DMS153 treated with DMSO at 0.1 percent for 48 hours (cell line): Measurements from ENCODE around the gene SCMH1.
A peak's percentile ranks its signal among the peaks of the same experiment; 100 is the strongest.
"Not testable (repeated sequence)": the region's sequence is repeated elsewhere in the genome, so short reads cannot be mapped to it uniquely, and the experiment has no call there.

Source experiments
- DNase-seq: peaks from one replicate; lab custom pipeline; 2025; ENCODE audit not compliant: unreplicated experiment; lab: John Stamatoyannopoulos, UW

Gene SCMH1

DNA sequence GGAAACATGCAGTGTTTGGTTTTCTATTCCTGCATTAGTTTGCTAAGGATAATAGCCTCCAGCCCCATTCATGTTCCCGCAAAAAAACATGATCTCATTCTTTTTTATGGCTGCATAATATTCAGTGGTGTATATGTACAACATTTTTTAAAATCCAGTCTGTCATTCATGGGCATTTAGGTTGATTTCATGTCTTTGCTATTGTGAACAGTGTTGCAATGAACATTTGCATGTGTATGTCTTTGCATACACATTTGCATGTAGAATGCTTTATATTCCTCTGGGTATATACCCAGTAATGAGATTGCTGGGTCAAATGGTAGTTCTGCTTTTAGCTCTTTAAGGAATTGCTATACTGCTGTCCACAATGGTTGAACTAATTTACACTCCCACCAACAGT lies 9.0 kb upstream of the SCMH1 start:
- DNase-seq: not testable (repeated sequence)

- no peak for DNase-seq
These were observed 7.2 kb upstream of the SCMH1 start for GRCh38 chr1:41249319-41249718.

- DNase-seq: no peak
These were observed 4.5 kb upstream of the SCMH1 start for GRCh38 chr1:41246568-41246967.

DNA sequence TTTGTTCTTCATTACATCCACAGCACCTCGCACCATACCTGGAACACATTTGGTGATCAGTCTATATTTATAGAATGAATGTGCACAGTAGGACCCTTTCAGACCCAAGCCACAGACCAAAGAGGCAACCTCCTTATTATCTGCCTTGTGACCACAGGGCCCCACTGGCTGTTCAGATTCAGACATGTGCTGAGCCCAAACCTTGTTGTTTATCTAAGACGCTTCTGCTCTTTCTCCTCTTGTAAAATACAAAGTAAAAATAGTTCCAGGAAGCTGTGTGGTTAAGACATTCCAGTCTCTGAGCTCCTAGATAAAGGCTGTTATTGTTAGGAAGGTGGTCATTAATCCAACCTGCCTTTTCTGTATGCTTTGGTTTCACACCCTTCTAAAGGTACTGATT lies 3.6 kb upstream of the SCMH1 start:
- DNase-seq: no peak

GRCh38 chr1:41243079-41243385 lies 926 bp upstream of the SCMH1 start:
- no peak for DNase-seq

DNA sequence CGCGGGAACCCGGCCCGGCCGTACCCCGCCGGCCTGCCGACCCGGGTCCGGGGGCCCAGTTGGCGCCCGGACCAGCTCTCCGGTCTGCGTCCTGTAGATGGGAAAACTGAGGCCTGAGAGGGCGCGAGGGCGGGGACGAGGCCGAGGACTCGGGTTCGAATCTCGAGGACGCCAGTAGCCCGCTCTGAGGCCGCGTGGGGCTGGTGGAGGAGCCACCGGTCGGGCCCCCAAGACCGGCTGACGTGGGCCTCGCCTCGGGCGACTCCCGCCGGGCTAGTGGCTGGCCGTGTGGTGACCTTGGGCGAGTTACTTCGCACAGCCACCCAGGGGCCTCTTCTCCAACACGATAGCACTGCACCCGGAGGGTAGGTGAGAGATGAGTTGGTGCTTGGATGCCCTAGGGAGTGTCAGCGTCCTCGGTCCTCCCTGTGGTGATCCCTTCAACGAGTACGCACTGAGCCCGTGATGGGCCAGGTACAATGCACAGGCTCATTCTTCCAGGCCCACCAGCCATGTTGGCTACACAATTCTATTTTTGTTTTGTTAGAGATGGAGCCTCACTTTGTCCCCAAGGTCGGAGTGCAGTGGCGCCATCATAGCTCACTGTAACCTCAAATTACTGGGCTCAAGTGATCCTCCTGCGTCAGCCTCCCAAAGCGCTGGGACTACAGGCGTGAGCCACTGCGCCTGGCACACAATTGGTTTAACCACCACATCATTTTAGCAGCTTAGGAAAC lies 404 bp upstream of the SCMH1 start:
- peak; percentile 67 for DNase-seq

DNA sequence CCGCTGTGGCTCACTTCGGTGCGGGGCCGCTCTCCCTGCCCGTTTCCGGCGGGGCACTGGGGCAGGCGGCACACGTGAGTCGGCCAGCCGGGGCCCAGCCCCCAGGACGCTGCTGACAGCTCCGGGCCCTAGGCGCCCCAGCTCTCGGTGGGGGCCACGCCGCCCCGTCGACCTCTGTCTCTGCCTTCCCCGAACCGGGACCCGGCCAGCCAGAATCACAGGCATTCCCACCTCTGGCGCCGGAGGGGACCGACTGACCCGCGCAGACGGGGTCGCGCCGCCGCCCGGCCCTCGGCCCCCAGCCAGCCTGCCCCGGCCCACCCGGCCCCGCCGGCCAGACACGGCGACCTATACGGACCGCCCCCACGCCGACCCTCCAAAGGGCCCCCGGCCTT lies 755 bp downstream of the SCMH1 start:
- DNase-seq: peak; percentile 54

DNA sequence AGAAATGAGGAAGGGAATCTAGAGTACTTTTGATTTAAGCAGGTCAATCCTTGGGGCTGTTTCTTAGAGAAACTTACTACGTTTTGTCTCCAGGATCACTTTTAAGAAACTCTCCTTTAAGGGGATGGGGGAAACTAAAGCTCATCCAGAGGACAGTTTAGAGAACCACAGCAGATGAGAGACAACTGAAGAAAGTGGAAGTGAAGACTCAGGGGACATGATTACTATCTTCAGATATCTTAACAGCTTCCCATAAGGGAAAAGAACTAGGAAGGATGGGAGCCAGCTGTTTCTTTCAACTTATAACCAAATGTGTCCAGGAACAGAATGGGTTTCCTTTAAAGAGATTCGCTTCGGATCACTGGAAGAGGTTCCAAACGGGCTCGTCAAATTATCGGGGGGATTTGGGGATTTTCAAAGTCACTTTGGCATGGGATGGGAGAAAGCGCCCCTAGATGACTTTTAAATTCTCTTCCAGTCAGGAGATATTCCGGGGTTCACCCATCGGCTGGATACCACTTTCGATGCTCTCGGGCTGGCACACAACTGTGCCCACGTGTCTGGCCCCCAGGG lies 1.2 kb downstream of the SCMH1 start:
- DNase-seq: no peak

DNA sequence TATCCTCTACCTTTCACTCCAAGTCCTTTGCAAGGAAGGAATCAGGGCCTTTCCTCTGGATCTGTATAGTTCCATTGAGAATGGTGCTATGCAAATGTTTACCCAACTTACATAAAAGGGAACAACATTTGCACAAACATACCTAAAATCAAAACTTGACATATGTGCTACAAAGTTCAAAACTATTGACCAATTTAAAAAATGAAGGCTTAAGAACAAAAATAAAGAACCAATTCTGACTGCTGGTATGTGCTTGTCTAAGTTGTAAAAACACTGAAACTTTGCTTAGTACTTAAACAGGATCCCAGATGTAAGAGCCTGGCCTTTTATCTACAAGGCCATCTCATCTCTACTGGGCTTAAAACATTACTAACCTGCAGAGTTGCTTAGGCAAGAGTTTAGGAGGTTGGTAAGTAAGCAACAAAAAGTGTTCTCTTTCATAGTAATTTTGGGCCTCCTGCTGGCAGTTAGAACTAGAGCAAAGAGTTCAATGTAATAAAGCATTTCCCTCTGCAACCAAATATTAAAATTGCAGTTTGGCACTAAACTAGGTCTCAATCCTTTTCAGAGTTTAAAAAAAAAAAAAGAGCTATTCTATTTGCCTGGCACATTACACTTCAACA lies 2.0 kb downstream of the SCMH1 start:
- DNase-seq: peak; percentile 44

DNA sequence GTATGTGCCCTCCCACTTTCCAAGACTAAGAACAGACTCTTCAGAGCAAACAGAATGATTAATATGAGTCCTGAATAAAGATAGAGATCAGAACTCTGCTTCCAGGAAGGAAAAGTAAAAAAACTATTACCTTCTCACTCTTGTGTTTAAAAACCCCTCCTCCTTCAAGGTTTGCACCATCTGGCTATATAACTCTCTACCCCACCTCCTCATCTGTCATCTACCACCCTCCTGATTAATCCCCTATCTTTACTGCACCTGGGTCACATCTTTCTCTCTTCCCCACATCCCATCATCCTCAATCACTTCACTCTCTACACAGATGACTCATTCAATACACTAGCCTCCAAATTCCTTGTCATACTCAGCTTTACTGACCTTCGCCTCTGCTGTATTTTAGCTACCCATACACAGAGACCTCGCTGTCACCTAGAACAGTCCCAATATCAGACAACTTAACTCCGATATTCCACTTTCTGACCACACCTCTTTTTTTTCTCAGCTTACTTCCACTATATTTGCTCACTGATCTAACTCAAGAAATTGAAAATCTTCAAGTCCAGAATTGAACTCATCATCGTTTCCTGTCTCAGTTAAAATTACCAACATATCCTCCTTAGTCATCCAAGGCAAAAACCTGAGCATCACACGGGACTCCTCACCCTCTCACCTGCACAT lies 3.7 kb downstream of the SCMH1 start:
- no peak for DNase-seq

DNA sequence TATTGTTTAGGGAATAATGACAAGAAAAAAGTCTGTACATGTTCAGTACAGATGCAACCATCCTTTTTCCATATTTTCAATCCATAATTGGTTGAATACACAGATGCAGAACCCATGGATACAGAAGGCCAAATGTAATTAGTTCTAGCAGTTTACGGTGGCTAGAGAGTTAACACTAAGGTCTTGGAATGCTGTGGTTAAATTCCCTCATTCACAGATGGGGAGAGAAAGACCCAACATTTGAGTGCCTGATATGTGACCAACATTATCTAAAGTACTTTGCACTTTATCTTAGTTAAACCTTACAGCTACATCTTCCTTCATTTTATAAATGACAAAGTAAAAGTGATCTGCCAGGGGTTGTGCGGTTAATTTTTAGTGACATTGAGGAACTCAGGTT lies 5.3 kb downstream of the SCMH1 start:
- no peak for DNase-seq

- DNase-seq: no peak
These were observed 6.2 kb downstream of the SCMH1 start for GRCh38 chr1:41235893-41236292.

GRCh38 chr1:41233708-41234107 lies 8.4 kb downstream of the SCMH1 start:
- DNase-seq: no peak

- DNase-seq: no peak
These were observed 9.8 kb downstream of the SCMH1 start for GRCh38 chr1:41232305-41232704.

GRCh38 chr1:41230656-41231055 lies 11.4 kb downstream of the SCMH1 start:
- no peak for DNase-seq

DNA sequence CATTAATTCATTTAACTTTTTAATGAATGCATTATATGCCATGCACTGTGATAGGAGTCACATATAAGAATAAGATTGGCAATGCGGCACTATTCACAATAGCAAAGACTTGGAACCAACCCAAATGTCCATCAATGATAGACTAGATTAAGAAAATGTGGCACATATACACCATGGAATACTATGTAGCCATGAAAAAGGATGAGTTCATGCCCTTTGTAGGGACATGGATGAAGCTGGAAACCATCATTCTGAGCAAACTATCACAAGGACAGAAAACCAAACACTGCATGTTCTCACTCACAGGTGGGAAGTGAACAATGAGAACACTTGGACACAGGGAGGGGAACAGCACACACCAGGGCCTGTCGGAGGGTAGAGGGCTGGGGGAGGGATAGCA lies 12.9 kb downstream of the SCMH1 start:
- DNase-seq: not testable (repeated sequence)

DNA sequence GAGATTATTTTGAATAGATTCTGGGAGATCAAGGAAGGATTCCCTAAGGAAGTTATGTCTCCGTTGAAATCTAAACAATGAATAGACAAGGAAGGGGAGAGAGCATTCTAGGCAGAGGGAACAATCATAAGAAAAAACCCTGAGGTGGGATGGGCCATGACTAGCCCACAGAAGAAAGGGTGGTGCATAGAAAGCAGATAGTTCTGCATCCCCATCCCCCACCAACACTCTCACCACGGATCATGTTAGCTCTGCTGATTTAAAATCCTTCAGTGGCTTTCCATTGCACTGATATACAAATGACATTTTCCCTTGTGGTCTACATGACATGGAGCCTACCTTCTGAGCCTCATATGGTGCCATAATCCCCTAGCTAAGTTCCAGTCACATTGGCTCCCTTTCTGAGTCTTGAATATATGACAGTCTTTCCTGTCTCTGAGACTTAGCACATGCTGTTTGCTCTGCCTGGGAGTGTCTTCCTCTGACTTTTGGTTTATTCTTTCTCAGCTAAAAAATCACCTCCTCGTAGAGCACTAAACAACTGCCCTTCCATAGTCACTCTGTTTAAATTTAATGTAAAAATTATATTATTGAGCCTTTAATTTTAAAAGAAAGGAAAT lies 15.2 kb downstream of the SCMH1 start:
- DNase-seq: no peak

- no peak for DNase-seq
These were observed 16.6 kb downstream of the SCMH1 start for GRCh38 chr1:41225495-41225894.

DNA sequence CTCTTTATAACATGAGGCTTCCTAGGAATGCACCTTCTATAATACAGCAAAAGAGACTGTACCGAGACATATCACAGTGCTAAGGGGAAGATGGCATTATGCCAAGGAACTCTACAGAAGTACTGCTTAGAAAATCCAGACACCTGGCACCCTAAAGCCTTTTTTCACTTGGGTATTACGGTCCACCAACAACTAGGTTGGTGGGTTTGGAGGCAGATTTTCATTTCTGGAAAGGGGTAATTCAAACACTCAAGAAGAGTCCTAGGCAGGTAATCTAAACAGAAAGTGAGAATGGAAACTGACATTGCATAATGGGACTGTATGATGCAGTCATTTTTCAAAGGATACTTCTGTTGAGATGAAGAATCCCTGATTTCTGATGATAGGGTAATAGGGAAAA lies 19.6 kb downstream of the SCMH1 start:
- DNase-seq: peak; percentile 34

DNA sequence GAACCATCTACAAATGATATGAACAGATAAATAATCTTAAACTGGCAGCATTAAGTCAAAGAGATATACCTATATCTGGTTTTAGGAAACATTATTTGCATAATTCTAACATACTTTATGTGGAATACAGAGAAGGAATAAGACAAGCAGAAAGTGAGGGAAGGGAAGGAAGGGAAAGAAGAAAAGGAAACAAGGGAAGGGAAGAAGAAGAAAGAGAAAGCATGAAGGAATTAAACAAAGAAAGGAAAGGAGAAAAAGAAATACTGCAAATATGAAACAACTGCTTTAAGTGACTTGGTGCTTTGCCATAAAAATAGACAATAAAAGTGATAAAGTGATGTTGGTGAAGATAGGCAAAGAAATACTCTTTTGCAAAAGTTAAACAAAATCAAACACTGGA lies 20.1 kb downstream of the SCMH1 start:
- no peak for DNase-seq

- no peak for DNase-seq
These were observed 24.0 kb downstream of the SCMH1 start for GRCh38 chr1:41218152-41218551.

DNA sequence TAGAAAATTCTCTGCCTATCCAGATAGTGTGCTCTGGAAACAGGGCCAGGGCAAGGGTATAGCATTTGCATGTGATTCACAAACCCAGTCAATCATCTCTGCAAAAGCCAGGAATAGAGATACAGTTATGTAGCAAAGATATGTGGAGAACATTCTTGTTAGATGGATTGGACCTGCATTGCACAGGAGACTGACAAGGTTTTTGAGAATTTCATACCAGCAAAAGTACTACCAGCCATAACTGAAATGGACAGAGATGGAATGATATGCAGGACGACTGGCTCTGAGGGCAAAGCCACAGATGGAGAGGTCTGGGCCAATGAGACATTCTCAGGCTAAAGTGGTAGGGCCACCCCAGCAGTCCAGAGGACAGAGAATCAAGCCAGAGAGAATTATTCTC lies 24.7 kb downstream of the SCMH1 start:
- no peak for DNase-seq
